ENCODE measurements around the gene MMP14. TPM values are rescaled to one million over a fixed set of nuclear protein-coding genes. Genes with fewer than 3 reads are reported as not detected.

MMP14 gene
- total RNA-seq, 3 donors from 2014 or later: 84.4 to 361 (median 136) TPM

DNA sequence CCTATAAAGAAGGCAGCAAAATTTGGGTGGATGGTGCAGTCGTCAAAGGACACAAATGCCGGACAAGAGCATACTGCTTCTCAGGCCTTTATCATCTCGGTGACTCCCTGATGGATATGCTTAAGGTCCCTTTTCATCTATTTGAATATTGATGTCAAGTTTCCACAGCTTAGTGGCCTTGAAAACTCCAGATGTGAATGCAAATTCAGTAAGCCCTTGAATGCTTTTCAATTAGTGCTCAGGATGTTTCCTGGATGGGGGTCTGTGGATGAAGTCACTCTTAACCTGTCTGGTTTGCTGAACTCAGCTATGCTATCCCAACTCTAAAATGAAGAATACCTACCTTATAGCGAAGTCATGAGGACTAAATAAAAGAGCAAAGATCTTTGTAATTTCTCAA, 57.3 kb downstream of the MMP14 start:
- intact Hi-C loops (cut with DNase I; ENCODE audit: low total_unique reads): no loop called here
- no peak overlapping the region for H3K4me3 ChIP-seq
- H3K9me3 ChIP-seq: no peaks in the 10 kb centered on the region
- no peaks in the 10 kb centered on the region for H3K27me3 ChIP-seq
- TF ChIP-seq CTCF (IDR thresholded peaks at IDR 0.05): no peak
- TF ChIP-seq POLR2AphosphoS5 (IDR thresholded peaks at IDR 0.05): no peak
- no peak for TF ChIP-seq POLR2A (IDR thresholded peaks at IDR 0.05)
- no peaks in the 10 kb centered on the region for H3K4me1 ChIP-seq
- no peak for DNase-seq (ENCODE audit: low spot score in 2 of 2)
- H3K27ac ChIP-seq: no peak overlapping the region
- H3K36me3 ChIP-seq: no peaks in the 10 kb centered on the region

GRCh38 chr14:22895402-22895801, 59.0 kb downstream of the MMP14 start:
- no peak for DNase-seq (ENCODE audit: low spot score in 2 of 2)
- Histone ChIP-seq H3K27me3 (no peaks in the 10 kb centered on the region), H3K36me3 (no peaks in the 10 kb centered on the region), H3K4me3 (no peak overlapping the region), H3K4me1 (no peaks in the 10 kb centered on the region), H3K9me3 (no peaks in the 10 kb centered on the region), H3K27ac (no peak overlapping the region)
- no peak for TF ChIP-seq POLR2A (IDR thresholded peaks at IDR 0.05)
- TF ChIP-seq POLR2AphosphoS5 (IDR thresholded peaks at IDR 0.05): no peak
- no peak for TF ChIP-seq CTCF (IDR thresholded peaks at IDR 0.05)
- intact Hi-C loops (cut with DNase I; ENCODE audit: low total_unique reads): no loop called here

DNA sequence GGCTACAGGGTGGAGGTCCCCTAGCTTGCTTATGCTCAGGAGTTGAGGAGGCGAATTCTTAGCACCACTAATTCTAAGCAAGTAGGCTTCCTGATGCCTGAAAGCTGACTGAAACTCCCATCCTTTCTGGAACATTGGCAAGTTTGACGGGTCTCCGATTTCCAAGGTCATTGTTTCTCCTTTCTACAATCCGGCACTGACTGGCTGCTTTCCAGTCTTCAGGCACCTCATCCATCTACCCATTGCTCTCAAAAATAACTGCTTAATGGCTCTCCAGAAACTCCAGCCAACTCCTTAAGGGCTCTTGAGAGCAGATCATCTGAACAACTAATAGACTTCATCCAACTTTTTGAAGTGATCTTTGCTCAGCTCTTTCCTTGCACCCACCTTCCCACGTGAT, 60.0 kb downstream of the MMP14 start:
- intact Hi-C loops (cut with DNase I; ENCODE audit: low total_unique reads): no loop called here
- no peak overlapping the region for H3K27ac ChIP-seq
- DNase-seq (ENCODE audit: low spot score in 2 of 2): no peak

GRCh38 chr14:22896760-22897159, 60.4 kb downstream of the MMP14 start:
- no peak for TF ChIP-seq POLR2A (IDR thresholded peaks at IDR 0.05)
- TF ChIP-seq CTCF (IDR thresholded peaks at IDR 0.05): no peak
- TF ChIP-seq POLR2AphosphoS5 (IDR thresholded peaks at IDR 0.05): no peak
- Histone ChIP-seq H3K27me3 (no peaks in the 10 kb centered on the region), H3K4me3 (no peak overlapping the region), H3K36me3 (no peaks in the 10 kb centered on the region), H3K27ac (no peak overlapping the region), H3K9me3 (no peaks in the 10 kb centered on the region), H3K4me1 (no peaks in the 10 kb centered on the region)
- intact Hi-C loops (cut with DNase I; ENCODE audit: low total_unique reads): no loop called here
- DNase-seq (ENCODE audit: low spot score in 2 of 2): no peak

More for the DNA sequence above, 60.0 kb downstream of the MMP14 start:
- no peaks in the 10 kb centered on the region for H3K36me3 ChIP-seq
- no peaks in the 10 kb centered on the region for H3K9me3 ChIP-seq
- H3K27me3 ChIP-seq: no peaks in the 10 kb centered on the region
- no peak overlapping the region for H3K4me3 ChIP-seq
- TF ChIP-seq POLR2A (IDR thresholded peaks at IDR 0.05): no peak
- TF ChIP-seq POLR2AphosphoS5 (IDR thresholded peaks at IDR 0.05): no peak
- TF ChIP-seq CTCF (IDR thresholded peaks at IDR 0.05): no peak
- no peaks in the 10 kb centered on the region for H3K4me1 ChIP-seq

GRCh38 chr14:22897357-22897756, 61.0 kb downstream of the MMP14 start:
- Histone ChIP-seq H3K4me3 (no peak overlapping the region), H3K4me1 (no peaks in the 10 kb centered on the region), H3K9me3 (no peaks in the 10 kb centered on the region), H3K27me3 (no peaks in the 10 kb centered on the region), H3K27ac (no peak overlapping the region), H3K36me3 (no peaks in the 10 kb centered on the region)
- intact Hi-C loops (cut with DNase I; ENCODE audit: low total_unique reads): no loop called here
- no peak for DNase-seq (ENCODE audit: low spot score in 2 of 2)
- TF ChIP-seq POLR2AphosphoS5 (IDR thresholded peaks at IDR 0.05): no peak
- no peak for TF ChIP-seq POLR2A (IDR thresholded peaks at IDR 0.05)
- no peak for TF ChIP-seq CTCF (IDR thresholded peaks at IDR 0.05)

Other genes with a start within 250 kb of the MMP14 start
- gene DAD1, start 247.4 kb upstream of the MMP14 start, total RNA-seq: 100 to 1,000 TPM; 192 to 238 (median 202) TPM
- 10 to 100 TPM; 22.1 to 41.6 (median 25.2) TPM for gene ABHD4, start 238.3 kb upstream of the MMP14 start, total RNA-seq
- gene OR6J1, start 192.2 kb upstream of the MMP14 start, total RNA-seq: not detected
- gene OXA1L, start 69.9 kb upstream of the MMP14 start, total RNA-seq: 100 to 1,000 TPM in 2 of 3 donors, 10 to 100 TPM in 1; 80.0 to 145 (median 101) TPM
- 10 to 100 TPM; 17.4 to 46.4 (median 27.2) TPM for gene SLC7A7, start 21.1 kb upstream of the MMP14 start, total RNA-seq
- gene MRPL52, start 6.7 kb upstream of the MMP14 start, total RNA-seq: 10 to 100 TPM; 22.7 to 39.4 (median 34.7) TPM
- gene LRP10, start 35.2 kb downstream of the MMP14 start, total RNA-seq: 10 to 100 TPM; 70.1 to 97.5 (median 82.3) TPM
- 1 to 10 TPM in 2 of 3 donors, under 1 TPM in 1; 0.96 to 1.3 (median 1.2) TPM for gene REM2, start 46.6 kb downstream of the MMP14 start, total RNA-seq
- gene RBM23, start 82.6 kb downstream of the MMP14 start, total RNA-seq: 100 to 1,000 TPM in 2 of 3 donors, 10 to 100 TPM in 1; 85.5 to 194 (median 174) TPM
- 10 to 100 TPM; 48.6 to 80.6 (median 71.4) TPM for gene PRMT5, start 92.8 kb downstream of the MMP14 start, total RNA-seq
- gene HAUS4, start 120.5 kb downstream of the MMP14 start, total RNA-seq: 10 to 100 TPM; 67.3 to 86.5 (median 68.3) TPM
- 10 to 100 TPM in 2 of 3 donors, 1 to 10 TPM in 1; 3.2 to 24.0 (median 18.7) TPM for gene AJUBA, start 146.0 kb downstream of the MMP14 start, total RNA-seq
- 10 to 100 TPM; 10.8 to 24.1 (median 19.4) TPM for gene C14orf93, start 173.6 kb downstream of the MMP14 start, total RNA-seq
- gene PSMB5, start 198.3 kb downstream of the MMP14 start, total RNA-seq: 100 to 1,000 TPM; 120 to 144 (median 129) TPM
- not detected for gene PSMB11, start 205.6 kb downstream of the MMP14 start, total RNA-seq
- gene CDH24, start 220.9 kb downstream of the MMP14 start, total RNA-seq: 1 to 10 TPM; 2.2 to 5.2 (median 3.2) TPM